Posterior cingulate gyrus (tissue), 11 donors: ENCODE results near the gene ADIG.

ENCODE experiments used
- DNase-seq, 10 donors: peaks; one replicate each; pipeline versions ENCODE4 v3.0.0 to v3.0.0-alpha.2; 2020 to 2021; ENCODE audit warnings: mixed read lengths in 3 of 10
- intact Hi-C: fragments of 100-400 bp; cut with DNase I; formaldehyde crosslinking; loops from one replicate; pipeline ENCODE4 v1.15.1; 2023

The ADIG gene

GRCh38 chr20:38581013-38581412 is at the start of gene ADIG:
ADIG (plus strand) TSS chr20:38581197; CDS start chr20:38581251, 54 bp downstream.
- DNase-seq, result peak; percentile 36 to 95 (median 56)
- intact Hi-C loops, result no loop called here

GRCh38 chr20:38534756-38535155 is 46.2 kb upstream of the ADIG start:
- peak in 1 of 10 donors; percentile 81 for DNase-seq
- intact Hi-C loops, result no loop called here

- intact Hi-C loops, result no loop called here
- no peak for DNase-seq
Measured at GRCh38 chr20:38536310-38536709, 44.7 kb upstream of the ADIG start.

- intact Hi-C loops, result no loop called here
- no peak for DNase-seq
Measured at GRCh38 chr20:38537176-38537575, 43.8 kb upstream of the ADIG start.

GRCh38 chr20:38538789-38539188 is 42.2 kb upstream of the ADIG start:
- intact Hi-C loops, result no loop called here
- no peak for DNase-seq

GRCh38 chr20:38543014-38543906 is 37.7 kb upstream of the ADIG start:
- intact Hi-C loops, result no loop called here
- DNase-seq, result no peak

GRCh38 chr20:38545771-38546170 is 35.2 kb upstream of the ADIG start:
- DNase-seq, result no peak
- intact Hi-C loops, result no loop called here

- intact Hi-C loops, result no loop called here
- DNase-seq, result no peak
Measured at GRCh38 chr20:38547288-38548085, 33.5 kb upstream of the ADIG start.

- intact Hi-C loops, result no loop called here
- DNase-seq, result no peak
Measured at GRCh38 chr20:38548356-38549083, 32.5 kb upstream of the ADIG start.

- intact Hi-C loops, result no loop called here
- no peak for DNase-seq
Measured at GRCh38 chr20:38550274-38550673, 30.7 kb upstream of the ADIG start.

- no peak for DNase-seq
- intact Hi-C loops, result no loop called here
Measured at GRCh38 chr20:38551056-38551626, 29.9 kb upstream of the ADIG start.

- intact Hi-C loops, result no loop called here
Measured at GRCh38 chr20:38554986-38555385, 26.0 kb upstream of the ADIG start.

GRCh38 chr20:38555395-38555794 is 25.6 kb upstream of the ADIG start:
- no peak for DNase-seq

More at GRCh38 chr20:38554986-38555385, 26.0 kb upstream of the ADIG start:
- no peak for DNase-seq

GRCh38 chr20:38557174-38557573 is 23.8 kb upstream of the ADIG start:
- no peak for DNase-seq
- intact Hi-C loops, result no loop called here

More at GRCh38 chr20:38555395-38555794, 25.6 kb upstream of the ADIG start:
- intact Hi-C loops, result no loop called here

- intact Hi-C loops, result no loop called here
Measured at GRCh38 chr20:38558596-38559360, 22.2 kb upstream of the ADIG start.

GRCh38 chr20:38559764-38560163 is 21.2 kb upstream of the ADIG start:
- intact Hi-C loops, result no loop called here

More at GRCh38 chr20:38558596-38559360, 22.2 kb upstream of the ADIG start:
- no peak for DNase-seq

GRCh38 chr20:38563802-38564431 is 17.1 kb upstream of the ADIG start:
- intact Hi-C loops, result no loop called here

More at GRCh38 chr20:38559764-38560163, 21.2 kb upstream of the ADIG start:
- no peak for DNase-seq

GRCh38 chr20:38564680-38565079 is 16.3 kb upstream of the ADIG start:
- intact Hi-C loops, result no loop called here
- DNase-seq, result no peak

More at GRCh38 chr20:38563802-38564431, 17.1 kb upstream of the ADIG start:
- no peak for DNase-seq

GRCh38 chr20:38566036-38566598 is 14.9 kb upstream of the ADIG start:
- DNase-seq, result no peak

More at GRCh38 chr20:38566036-38566598, 14.9 kb upstream of the ADIG start:
- intact Hi-C loops, result no loop called here
